CD14-positive monocyte (primary cell): ENCODE data around the gene RNF130. TPM values are rescaled to one million over a fixed set of nuclear protein-coding genes. Genes with fewer than 3 reads are reported as not detected.

ENCODE experiments used
- DNase-seq, 3 donors: peaks; one replicate each; pipeline ENCODE4 v3.0.0-alpha.2; 2011 to 2022
- H2AFZ ChIP-seq: 2 replicates; pipeline ENCODE4 v1.6.0; 2012; ENCODE audit warnings: mild to moderate bottlenecking, low read depth, low read length, inconsistent platforms; ENCODE audit not compliant: insufficient read depth, poor library complexity, severe bottlenecking
- H3K27ac ChIP-seq, 2 donors: 1 replicate in 1 of 2; 2 replicates in 1 of 2; pipeline ENCODE4 v1.5.1; 2012 to 2013; ENCODE audit warnings: low read length in 2 of 2, control low read depth in 1 of 2, inconsistent platforms in 1 of 2, low read depth in 1 of 2, mild to moderate bottlenecking in 1 of 2
- H3K27me3 ChIP-seq, 2 donors: one replicate each; pipeline versions ENCODE4 v1.6.0 to v1.6.1; 2011 to 2013; ENCODE audit warnings: low read length in 2 of 2; ENCODE audit not compliant: control insufficient read depth in 2 of 2, insufficient read depth in 2 of 2
- H3K36me3 ChIP-seq, 2 donors: replicated peaks in 1 of 2; 1 replicate in 1 of 2; 2 replicates in 1 of 2; pipeline versions ENCODE4 v1.5.1 to v1.6.1; 2012 to 2013; ENCODE audit warnings: low read length in 2 of 2, control low read depth in 1 of 2, inconsistent platforms in 1 of 2, mild to moderate bottlenecking in 1 of 2; ENCODE audit not compliant: insufficient read depth in 2 of 2, control insufficient read depth in 1 of 2
- H3K4me1 ChIP-seq, 2 donors: 1 replicate in 1 of 2; 2 replicates in 1 of 2; pipeline versions ENCODE4 v1.5.1 to v1.6.1; 2012 to 2013; ENCODE audit warnings: low read length in 2 of 2, control low read depth in 1 of 2, inconsistent platforms in 1 of 2, mild to moderate bottlenecking in 1 of 2, moderate library complexity in 1 of 2; ENCODE audit not compliant: insufficient read depth in 2 of 2, control insufficient read depth in 1 of 2
- H3K4me2 ChIP-seq: replicated peaks from 2 replicates; pipeline ENCODE3; 2012; ENCODE audit warnings: low read length, moderate library complexity, mild to moderate bottlenecking; ENCODE audit not compliant: poor library complexity, severe bottlenecking; ENCODE audit errors: extremely low read depth
- H3K4me3 ChIP-seq, 3 experiments: fragments of 200-600 bp in 1 of 3; sonication (generic) in 1 of 3; replicated peaks in 1 of 3; 1 replicate in 2 of 3; 2 replicates in 1 of 3; pipeline ENCODE4 v1.5.1; 2011 to 2013; ENCODE audit warnings: low read length in 3 of 3, mild to moderate bottlenecking in 3 of 3, control low read depth in 2 of 3, low read depth in 2 of 3, inconsistent platforms in 1 of 3, moderate library complexity in 1 of 3
- H3K79me2 ChIP-seq: 2 replicates; pipeline ENCODE4 v1.6.0; 2012; ENCODE audit warnings: mild to moderate bottlenecking, control low read depth, inconsistent platforms, low read length, moderate library complexity; ENCODE audit not compliant: insufficient read depth
- H3K9ac ChIP-seq: 2 replicates; pipeline ENCODE4 v1.6.0; 2017; ENCODE audit warnings: low read length, mild to moderate bottlenecking; ENCODE audit not compliant: insufficient read depth, poor library complexity, severe bottlenecking
- H3K9me3 ChIP-seq, 2 donors: replicated peaks in 1 of 2; 1 replicate in 1 of 2; 2 replicates in 1 of 2; pipeline versions ENCODE4 v1.5.1 to v1.6.1; 2012 to 2013; ENCODE audit warnings: low read length in 2 of 2, control low read depth in 1 of 2; ENCODE audit not compliant: control insufficient read depth in 1 of 2, insufficient read depth in 1 of 2
- H4K20me1 ChIP-seq: 2 replicates; pipeline ENCODE4 v1.6.0; 2012; ENCODE audit warnings: mild to moderate bottlenecking, low read length, control low read depth, moderate library complexity; ENCODE audit not compliant: insufficient read depth
- H3K27ac Mint-ChIP-seq, 7 donors: one replicate each; pipeline ENCODE4 v1.8.0; 2020; ENCODE audit warnings: mild to moderate bottlenecking in 7 of 7, mixed read lengths in 7 of 7, moderate library complexity in 6 of 7, inconsistent platforms in 2 of 7
- H3K27me3 Mint-ChIP-seq, 3 donors: one replicate each; pipeline ENCODE4 v1.8.0; 2021 to 2022; ENCODE audit warnings: low read depth in 3 of 3, mild to moderate bottlenecking in 3 of 3, mixed read lengths in 3 of 3, moderate library complexity in 3 of 3, inconsistent platforms in 1 of 3
- H3K36me3 Mint-ChIP-seq, 2 donors: one replicate each; pipeline ENCODE4 v1.8.0; 2020; ENCODE audit warnings: mixed read lengths in 2 of 2, inconsistent platforms in 1 of 2, mild to moderate bottlenecking in 1 of 2
- H3K4me1 Mint-ChIP-seq: one replicate; pipeline ENCODE4 v1.8.0; 2020; ENCODE audit warnings: mild to moderate bottlenecking, mixed read lengths
- H3K4me3 Mint-ChIP-seq, 2 donors: one replicate each; pipeline ENCODE4 v1.8.0; 2020; ENCODE audit warnings: mild to moderate bottlenecking in 2 of 2, mixed read lengths in 2 of 2, moderate library complexity in 1 of 2
- H3K9me3 Mint-ChIP-seq, 7 donors: one replicate each; pipeline ENCODE4 v1.8.0; 2020 to 2022; ENCODE audit warnings: mixed read lengths in 7 of 7, mild to moderate bottlenecking in 6 of 7, moderate library complexity in 6 of 7, inconsistent platforms in 2 of 7
- CTCF ChIP-seq: fragments of 200-600 bp; IDR thresholded peaks from one replicate; pipeline ENCODE4 v1.8.0; 2022; ENCODE audit warnings: antibody characterized with exemption, mild to moderate bottlenecking
- WGBS: methylation state at CpG from one replicate; pipeline ENCODE4 v1.1.5; 2013; ENCODE audit warnings: missing lambda C conversion rate; ENCODE audit not compliant: insufficient coverage; 5-methylcytosine and 5-hydroxymethylcytosine counted together
- intact Hi-C, 2 donors: fragments of 100-400 bp; cut with micrococcal nuclease; formaldehyde crosslinking; loops; one replicate each; pipeline versions ENCODE4 v1.15.0 to v1.15.1; 2023
- polyA plus RNA-seq, 3 donors: library from polyadenylated mRNA; depleted of rRNA in 1 of 3; unstranded in 2 of 3; stranded (reverse) in 1 of 3; fragments of 300-500 nt in 2 of 3; fragments of >200 nt in 1 of 3; fragmentation: Illumina TruSeq in 2 of 3; gene quantifications; 1 replicate in 2 of 3; 2 replicates in 1 of 3; pipeline ENCODE4 v1.2.3, GENCODE V29; 2012 to 2021

Gene RNF130
- polyA plus RNA-seq, 3 donors, result 294 to 439 (median 376) TPM

- H3K27ac Mint-ChIP-seq, result peak overlapping the region in 6 of 7 donors; percentile 33 to 83 (median 73)
Measured at GRCh38 chr5:179923436-179923835, 148.1 kb downstream of the RNF130 start.

GRCh38 chr5:179920175-179920574, 151.4 kb downstream of the RNF130 start:
- Histone ChIP-seq H3K27ac (no peak overlapping the region), H3K27me3 (no peaks in the 10 kb centered on the region), H3K4me1 (peaks cover 16 to 19% of the 10 kb centered on the region in 2 donors), H2AFZ (no peak overlapping the region), H3K36me3 (no peaks in the 10 kb centered on the region), H3K4me2 (no peak overlapping the region), H3K79me2 (no peaks in the 10 kb centered on the region), H4K20me1 (no peaks in the 10 kb centered on the region), H3K9me3 (no peaks in the 10 kb centered on the region), H3K4me3 (no peak overlapping the region), H3K9ac (no peak overlapping the region)
- Mint-ChIP-seq H3K4me3 (no peak overlapping the region), H3K9me3 (peaks cover 0 to 7% (median 5%) of the 10 kb centered on the region in 7 donors), H3K36me3 (peaks cover 3 to 4% of the 10 kb centered on the region in 2 donors), H3K27ac (no peak overlapping the region), H3K4me1 (peaks cover 18% of the 10 kb centered on the region), H3K27me3 (peaks cover 0 to 3% (median 0%) of the 10 kb centered on the region in 3 donors)
- no peak for TF ChIP-seq CTCF
- no CpG with 5 or more reads among the region's 4 CpGs for WGBS
- DNase-seq, result no peak
- intact Hi-C loops, result no loop called here

More at GRCh38 chr5:179923436-179923835, 148.1 kb downstream of the RNF130 start:
- Histone ChIP-seq H3K9ac (no peak overlapping the region), H3K4me1 (peaks cover 6 to 13% of the 10 kb centered on the region in 2 donors), H3K9me3 (no peaks in the 10 kb centered on the region), H4K20me1 (no peaks in the 10 kb centered on the region), H3K27me3 (no peaks in the 10 kb centered on the region), H3K4me2 (peak overlapping the region; percentile 22), H2AFZ (no peak overlapping the region), H3K4me3 (no peak overlapping the region), H3K79me2 (no peaks in the 10 kb centered on the region), H3K27ac (no peak overlapping the region), H3K36me3 (no peaks in the 10 kb centered on the region)
- intact Hi-C loops, result no loop called here
- Mint-ChIP-seq H3K36me3 (peaks cover 3 to 4% of the 10 kb centered on the region in 2 donors), H3K4me3 (peak overlapping the region in 1 of 2 donors; percentile 9), H3K4me1 (peaks cover 14% of the 10 kb centered on the region), H3K9me3 (peaks cover 0 to 17% (median 7%) of the 10 kb centered on the region in 7 donors), H3K27me3 (peaks cover 0 to 3% (median 3%) of the 10 kb centered on the region in 3 donors)
- DNase-seq, result peak; percentile 74 to 86 (median 74)
- TF ChIP-seq CTCF, result no peak
- 37% methylated on average over 5 of the region's 6 CpGs for WGBS
